NCI-H526 (cell line): Measurements from ENCODE around the gene PDGFA.
"Not testable (repeated sequence)": the region's sequence is repeated elsewhere in the genome, so short reads cannot be mapped to it uniquely, and the experiment has no call there.

ENCODE experiments used
- DNase-seq, 2 experiments: peaks; one replicate each; lab custom pipeline; 2025; lab: John Stamatoyannopoulos, UW

The PDGFA gene

GRCh38 chr7:552151-552867 lies 32.7 kb upstream of the PDGFA start:
- not testable (repeated sequence) for DNase-seq

GRCh38 chr7:551615-551970 lies 31.9 kb upstream of the PDGFA start:
- DNase-seq, result not testable (repeated sequence)

- no peak for DNase-seq
Measured at GRCh38 chr7:550881-551614, 31.4 kb upstream of the PDGFA start.

- DNase-seq, result no peak
Measured at GRCh38 chr7:549891-550625, 30.4 kb upstream of the PDGFA start.

GRCh38 chr7:549066-549890 lies 29.6 kb upstream of the PDGFA start:
- no peak for DNase-seq

- DNase-seq, result no peak
Measured at GRCh38 chr7:548401-548800, 28.8 kb upstream of the PDGFA start.

- DNase-seq, result no peak
Measured at GRCh38 chr7:545470-545869, 25.8 kb upstream of the PDGFA start.

GRCh38 chr7:544338-545221 lies 24.9 kb upstream of the PDGFA start:
- DNase-seq, result no peak

GRCh38 chr7:543501-544337 lies 24.1 kb upstream of the PDGFA start:
- DNase-seq, result no peak

GRCh38 chr7:542713-543500 lies 23.3 kb upstream of the PDGFA start:
- DNase-seq, result no peak

GRCh38 chr7:542131-542712 lies 22.6 kb upstream of the PDGFA start:
- no peak for DNase-seq

GRCh38 chr7:541661-542060 lies 22.0 kb upstream of the PDGFA start:
- DNase-seq, result no peak

GRCh38 chr7:540997-541396 lies 21.4 kb upstream of the PDGFA start:
- no peak for DNase-seq

- DNase-seq, result no peak
Measured at GRCh38 chr7:540579-540978, 20.9 kb upstream of the PDGFA start.

GRCh38 chr7:539731-540411 lies 20.2 kb upstream of the PDGFA start:
- DNase-seq, result peak; percentile 34 to 82

GRCh38 chr7:538764-539685 lies 19.4 kb upstream of the PDGFA start:
- peak in 1 of 2 experiments; percentile 35 for DNase-seq

- DNase-seq, result no peak
Measured at GRCh38 chr7:537911-538634, 18.4 kb upstream of the PDGFA start.
